Limb (tissue), 2 donors: ENCODE measurements around the gene HTRA3.

Experiments used
- DNase-seq, 2 donors: peaks; one replicate each; pipeline ENCODE4 v3.0.0-alpha.2; 2016; ENCODE audit errors: extremely low spot score in 2 of 2

The HTRA3 gene

DNA sequence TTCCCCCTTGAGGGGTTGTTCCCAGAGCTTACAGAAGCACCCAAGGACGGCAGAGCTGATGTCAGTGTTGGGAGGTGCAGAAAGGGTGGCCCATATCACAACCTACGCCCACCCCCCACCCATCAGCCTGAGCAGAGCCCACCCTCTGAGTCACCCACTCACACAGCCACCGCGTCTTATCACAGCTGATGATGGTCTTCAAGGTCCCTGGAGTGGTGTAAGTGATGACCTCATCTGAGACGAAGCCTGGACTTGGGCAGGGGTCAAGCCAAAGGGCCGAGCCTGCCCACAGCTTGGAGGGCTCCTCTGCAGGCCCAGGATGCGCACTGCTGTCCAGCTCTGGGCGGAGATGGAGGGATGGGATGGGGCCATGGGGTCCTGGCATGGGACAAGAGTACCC is 3.0 kb upstream of the HTRA3 start:
- no peak for DNase-seq

DNA sequence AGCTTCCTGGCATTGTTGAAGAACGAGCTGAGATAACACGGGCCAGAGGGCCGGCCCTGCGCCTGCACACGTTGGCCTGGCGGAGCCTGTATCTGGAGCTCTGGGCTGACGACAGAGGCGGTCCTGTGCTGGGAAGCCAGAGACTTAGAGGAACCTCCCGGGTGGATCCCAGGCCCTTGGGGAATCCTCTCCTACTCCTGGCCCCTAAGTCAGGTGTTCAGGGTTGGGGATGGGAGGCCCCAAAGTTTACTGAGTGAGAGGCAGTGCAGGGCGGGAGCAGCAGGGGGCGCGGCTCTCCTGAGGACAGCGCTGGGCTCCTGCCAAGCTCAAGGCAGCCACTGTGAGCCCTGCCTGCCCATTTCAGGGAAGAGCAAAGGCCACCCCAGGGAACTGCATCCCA is 2.5 kb upstream of the HTRA3 start:
- DNase-seq, result peak in 1 of 2 donors; percentile 65

DNA sequence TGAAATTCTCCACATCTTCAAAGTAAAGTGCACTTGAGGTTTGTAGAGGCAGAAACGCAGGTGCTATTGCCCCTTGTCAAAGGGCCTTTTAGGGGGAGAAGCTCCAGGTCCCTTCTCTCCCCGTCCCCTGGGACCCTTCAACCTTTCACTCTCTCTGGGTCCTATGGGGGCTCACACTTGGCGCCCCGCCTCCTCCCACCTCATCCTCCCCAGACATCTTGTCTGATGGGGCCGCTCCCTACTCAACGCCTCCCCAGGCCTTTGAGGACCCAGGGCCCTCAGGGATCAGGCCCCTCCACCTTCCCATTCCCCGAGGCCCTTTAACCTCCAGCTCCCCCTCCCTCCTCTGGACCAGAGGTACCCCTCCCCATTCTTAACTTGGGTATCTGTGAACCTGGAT is 1.3 kb upstream of the HTRA3 start:
- DNase-seq, result no peak

DNA sequence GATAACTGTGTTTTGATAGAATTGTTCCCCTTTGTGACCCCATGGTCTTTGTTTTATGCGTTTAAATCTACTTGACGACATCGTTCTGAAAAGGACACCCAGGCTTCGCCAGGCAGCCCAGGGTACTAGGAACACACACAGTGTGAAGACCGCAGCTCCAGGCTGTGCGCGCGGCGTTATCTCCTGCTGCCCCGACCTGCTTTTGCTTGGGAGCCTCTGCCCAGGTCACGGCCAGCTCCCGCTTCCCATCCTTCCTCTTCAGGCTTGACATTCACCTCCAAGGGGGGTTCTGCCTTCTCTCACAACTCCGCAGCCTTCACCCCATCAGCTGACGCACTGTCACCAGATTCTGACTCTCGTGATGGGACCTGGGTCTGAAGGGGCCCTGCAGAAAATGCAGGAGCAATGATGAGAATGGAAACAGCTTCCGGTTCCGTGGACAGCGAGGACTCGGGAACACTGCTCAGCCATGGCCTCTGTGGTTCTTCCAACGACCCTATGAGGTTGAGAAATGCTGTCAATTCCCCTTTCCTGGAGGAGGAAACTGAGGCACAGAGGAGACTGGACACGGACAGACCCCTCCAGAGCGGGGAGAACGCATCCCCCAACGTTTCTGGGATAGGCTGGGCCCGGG is 536 bp upstream of the HTRA3 start:
- DNase-seq, result no peak

DNA sequence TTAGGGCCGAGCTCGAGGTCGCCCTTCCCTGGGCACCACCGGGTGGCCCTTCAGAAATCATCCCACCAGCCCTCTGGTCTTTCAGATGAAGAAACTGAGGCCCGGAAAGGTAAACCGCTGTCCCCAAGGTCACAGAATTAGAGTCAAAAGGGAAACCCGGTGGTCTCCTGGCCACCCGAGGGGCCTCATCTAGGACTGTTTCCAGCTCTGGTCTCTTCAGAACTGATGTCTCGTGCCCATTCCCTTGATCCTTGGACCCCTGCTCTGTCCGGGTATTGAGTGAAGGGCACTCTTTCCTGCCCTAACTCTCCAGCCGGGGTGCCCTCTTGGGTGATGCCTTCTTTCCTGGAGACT is 841 bp downstream of the HTRA3 start:
- DNase-seq, result no peak

DNA sequence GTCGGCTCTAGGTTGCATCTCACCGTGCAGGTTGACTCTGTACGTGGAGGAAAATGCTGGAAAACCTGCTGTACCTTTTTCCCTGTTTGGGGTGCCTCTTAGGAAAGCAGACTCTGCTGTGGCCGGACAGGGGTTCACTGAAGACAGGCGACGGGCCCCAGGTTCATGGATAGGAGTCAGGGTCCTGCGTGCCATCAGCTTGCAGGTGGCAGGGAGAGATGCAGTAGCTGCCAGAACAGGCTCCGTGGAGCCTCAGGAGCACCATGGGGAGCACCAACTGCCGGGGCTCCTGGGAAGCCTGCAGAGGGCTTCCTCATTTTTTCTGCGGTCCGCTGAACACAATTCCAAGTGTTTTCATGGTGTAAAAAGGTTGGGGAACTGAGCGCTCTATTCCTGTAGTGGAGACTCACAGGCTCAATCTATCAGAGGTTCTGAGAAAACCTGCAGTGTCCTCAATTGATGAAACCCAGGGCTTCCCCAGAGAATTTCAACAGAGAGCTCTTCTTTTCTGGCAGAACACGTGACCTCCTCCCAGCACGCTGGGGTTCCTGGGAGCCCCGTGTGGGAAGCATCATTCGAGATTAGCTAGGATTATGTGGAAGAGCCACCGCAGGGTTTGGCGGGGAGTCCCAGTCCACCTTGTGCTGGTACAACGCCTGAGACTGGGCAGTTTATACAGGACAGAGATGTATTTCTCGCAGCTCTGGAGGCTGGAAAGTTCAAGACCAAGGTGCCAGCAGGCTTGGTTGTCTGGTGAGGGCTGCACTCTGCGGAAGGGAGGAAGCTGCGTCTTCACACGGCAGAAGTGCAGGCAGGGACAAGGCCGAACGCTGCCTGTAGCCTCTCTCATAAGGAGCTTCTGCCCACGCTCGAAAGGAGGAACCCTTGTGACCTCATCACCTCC is 1.6 kb downstream of the HTRA3 start:
- no peak for DNase-seq

DNA sequence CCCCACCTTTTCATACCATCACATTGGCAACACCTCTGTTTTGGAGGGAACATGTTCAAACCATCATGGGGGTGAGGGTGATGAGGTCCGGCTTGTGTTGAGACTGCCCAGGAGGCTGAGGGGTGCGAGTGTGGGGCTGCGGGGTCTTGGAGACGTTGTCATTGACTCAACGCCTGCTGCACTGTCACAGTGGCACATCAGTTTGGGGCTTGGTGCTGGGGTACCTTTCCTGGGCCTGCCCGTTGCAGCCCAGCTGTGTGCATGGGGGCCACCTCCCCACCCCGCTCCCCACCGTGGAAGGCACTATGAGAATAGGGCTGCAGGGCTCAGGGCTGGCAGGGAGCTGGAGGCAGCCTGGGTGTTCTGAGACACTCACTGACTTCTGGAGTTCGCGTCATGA is 2.3 kb downstream of the HTRA3 start:
- no peak for DNase-seq

DNA sequence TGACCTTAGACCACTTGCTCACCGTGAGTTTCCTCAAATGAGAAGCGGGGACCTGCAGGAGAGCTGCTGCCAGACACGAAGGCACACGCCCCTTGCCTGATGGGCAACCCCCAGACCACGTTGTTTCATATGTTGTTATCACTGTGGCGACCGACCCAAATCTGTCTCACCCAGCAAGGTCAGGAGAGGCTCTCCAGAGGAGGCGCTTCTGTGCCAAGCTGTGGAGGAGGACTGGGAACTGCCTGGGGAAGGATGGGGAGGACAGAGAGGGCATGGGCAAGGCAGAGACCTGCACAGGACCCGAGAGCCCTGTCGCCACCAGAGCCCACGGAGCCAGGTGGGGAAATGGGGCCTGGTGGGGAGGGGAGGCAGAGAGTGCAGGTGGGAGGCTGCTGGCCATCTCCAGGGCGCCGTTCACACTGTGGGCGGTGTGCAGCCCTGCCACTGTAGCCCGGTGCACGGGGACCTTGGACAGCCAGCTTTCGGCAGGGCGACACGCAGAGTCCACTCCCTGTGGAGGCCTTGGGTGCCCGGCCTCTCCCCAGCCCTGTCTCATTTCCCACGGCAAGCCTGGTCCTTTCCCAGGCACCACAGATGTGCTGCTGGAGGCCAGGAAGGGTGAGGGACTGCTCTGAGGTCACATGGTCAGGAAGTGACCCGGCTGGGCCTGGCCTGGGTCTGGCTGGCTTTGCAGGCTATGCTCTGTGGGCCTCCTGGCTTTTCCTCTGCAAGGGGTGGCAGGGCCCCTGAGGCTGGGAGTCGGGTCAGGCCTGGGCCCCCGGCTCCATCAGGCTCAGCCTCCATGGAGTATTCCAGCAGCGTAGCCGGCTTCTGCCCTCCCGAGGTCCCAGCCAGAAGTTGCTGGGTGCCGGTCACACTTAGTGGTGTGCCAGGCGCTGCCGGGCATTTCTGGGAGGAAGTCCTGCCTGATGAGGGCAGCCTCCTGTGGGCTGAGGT is 3.2 kb downstream of the HTRA3 start:
- DNase-seq, result no peak

DNA sequence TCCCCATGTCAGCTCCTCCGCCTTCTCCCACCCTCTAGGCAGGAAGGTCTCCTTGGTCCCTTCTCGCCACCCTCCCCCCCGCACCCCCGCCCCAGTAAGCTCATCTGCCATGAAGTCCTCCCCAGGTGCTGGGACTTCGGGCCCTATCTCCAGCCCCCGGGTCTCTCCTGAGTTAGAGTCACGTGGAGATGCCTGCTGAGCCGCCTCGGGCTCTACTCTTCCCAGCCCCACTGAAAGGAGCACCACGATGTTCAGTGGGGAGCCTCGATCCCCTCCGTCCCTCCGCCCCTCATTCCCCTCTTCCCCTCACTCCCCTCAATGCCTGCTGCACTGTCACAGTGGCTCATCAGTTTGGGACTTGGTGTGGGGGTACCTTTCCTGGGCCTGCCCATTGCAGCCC is 3.9 kb downstream of the HTRA3 start:
- DNase-seq, result no peak

DNA sequence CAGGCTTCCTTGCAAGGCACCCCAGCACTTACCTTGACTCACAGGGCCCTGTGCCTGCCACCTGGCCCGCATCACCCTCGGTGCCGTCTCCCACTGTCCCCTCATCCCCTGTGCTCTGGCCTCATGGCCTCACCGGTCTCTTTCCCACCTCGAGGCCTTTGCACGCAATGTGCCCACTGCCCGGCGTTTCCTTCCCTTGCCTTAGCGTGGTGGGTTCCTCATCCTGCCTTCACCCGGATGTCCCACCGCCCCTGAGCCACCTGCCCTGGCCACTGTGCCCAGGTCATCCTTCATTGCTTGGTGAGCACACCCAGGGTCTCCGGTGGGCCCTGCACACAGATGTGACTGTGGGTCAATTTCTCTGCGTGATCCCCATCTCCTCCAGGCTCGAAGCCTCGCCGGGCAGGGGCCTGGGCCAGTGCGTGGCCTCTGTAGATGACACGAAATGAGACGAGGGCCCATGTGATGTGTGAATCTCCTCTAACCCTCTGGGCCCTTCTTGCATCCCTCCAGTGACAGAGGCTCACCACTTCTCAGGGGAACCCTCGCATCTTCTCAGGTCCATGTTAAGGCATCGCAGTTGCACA is 4.6 kb downstream of the HTRA3 start:
- no peak for DNase-seq

DNA sequence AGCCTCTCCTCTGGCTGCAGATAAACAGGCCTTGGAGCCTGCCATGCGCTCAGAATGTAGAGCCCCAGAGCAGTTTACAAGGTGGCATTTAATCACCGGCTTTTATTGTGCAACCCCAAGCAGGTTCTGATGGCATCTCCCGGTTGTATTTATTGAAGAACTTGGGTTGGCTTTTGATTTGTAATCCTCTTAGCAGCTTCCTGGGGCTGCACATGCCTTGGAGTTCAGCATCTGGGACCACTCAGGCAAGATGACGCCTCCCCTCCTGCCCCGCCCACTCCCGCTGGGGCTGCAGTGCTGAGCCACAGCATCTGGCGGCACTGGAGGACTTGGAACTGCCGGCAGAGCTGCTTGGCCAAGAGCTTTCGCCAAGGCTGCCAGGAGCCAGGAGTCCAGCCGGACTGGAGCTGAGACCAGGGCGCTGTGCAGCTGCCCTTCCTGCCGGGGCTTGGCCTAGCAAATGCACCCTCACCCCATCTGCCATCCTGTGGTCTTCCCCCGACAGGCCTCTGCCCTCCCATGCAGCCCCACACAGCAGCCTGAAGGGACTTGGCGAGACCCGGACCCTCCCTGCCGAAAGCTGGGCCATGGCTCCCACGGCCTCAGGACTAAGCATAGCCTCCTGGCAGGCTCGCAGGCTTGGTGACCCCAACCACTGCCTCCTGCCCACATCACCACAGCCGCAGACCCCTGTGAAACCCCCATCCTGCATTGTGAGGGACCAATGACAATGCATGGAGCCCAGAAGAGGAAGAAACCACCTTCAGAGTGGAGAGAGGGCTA is 5.4 kb downstream of the HTRA3 start:
- peak; percentile 87 to 91 for DNase-seq

DNA sequence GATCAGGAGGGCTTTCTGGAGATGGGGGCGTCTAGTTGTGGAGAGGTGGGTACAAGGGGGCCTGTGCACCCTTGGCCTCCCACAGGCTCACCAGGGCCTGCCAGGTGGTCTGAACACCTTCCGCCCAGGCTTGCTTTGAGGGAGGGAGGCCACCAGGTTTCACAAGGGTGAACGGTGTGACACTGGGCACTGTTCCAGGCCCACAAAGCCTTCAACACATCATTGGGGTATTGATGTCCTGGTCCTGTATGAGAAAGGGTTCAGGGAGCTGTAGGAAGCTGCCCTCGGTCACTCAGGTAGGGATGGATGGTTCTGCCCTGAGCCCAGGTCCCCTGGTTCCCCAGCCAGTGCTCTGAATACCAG is 6.0 kb downstream of the HTRA3 start:
- no peak for DNase-seq

DNA sequence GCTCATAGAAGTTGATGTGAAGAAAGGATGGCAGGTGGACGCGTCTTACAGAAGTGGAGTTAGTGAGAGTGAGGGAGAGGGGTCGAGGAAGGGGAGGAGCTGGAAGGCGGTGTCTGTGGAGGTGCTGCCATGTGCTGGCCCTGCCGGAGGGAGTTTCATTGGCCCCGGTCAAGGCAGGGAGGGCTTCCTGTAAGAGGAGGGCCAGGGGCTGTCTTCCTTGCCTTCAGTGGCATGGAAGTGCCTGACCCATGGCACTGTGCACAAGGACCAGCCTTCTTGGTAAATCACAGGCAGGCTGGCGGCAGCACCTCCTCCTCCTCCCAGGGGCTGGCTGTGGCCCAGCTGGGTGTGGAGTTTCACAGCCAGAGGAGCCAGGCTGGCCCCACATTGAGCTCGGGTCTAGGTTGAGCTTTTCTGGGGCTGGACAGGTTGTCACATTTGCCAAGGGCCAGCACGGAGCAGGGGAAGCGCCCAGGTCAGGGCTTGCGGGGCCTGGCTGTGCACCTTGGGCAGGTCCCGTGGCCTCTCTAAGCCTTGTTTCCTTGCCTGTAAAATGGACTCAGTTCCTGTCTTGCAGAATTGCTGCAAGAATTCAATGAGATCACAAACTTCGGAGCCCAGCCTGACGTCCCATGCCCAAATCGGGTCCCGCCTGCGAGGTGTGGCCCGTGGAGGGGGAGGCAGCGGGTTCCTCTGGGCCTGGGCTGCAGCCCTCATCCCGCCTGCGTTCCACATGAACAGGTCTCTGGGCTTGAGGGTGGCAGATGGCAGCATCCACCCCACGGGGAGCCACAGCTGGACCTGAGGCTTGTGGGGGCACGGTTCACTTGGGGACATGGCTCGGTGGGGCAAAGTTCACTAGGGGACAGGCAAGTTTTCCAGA is 7.0 kb downstream of the HTRA3 start:
- DNase-seq, result peak in 1 of 2 donors; percentile 69

DNA sequence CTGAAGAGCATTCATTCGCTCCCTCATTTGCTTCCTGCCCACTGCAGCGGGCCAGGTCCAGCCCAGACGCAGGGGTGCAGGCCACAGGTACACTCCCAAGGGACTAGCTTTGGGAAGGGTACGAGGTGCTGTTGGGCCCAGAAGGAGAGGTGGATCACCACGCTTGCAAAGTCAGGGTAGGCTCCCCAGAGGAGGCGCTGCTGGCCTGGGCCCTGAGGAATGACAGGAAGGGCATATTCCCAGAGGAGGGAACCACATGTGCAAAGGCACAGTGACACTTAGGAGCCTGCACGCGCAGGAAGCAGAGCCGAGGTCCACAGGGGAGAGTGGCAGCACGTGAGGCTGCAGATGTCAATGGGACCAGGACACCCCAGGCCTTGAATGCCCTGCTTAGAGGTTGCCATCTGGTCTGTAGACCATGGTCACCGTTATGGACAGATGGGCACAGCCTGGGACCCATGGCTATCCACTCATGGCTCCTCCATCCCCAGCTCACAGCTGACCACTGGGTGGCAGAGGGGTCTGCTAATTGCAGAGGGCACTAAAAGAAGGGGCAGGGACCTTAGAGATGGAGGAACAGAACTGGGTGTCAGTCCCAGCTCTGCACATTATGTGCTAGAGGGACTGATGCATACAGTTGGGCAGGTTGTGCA is 7.9 kb downstream of the HTRA3 start:
- DNase-seq, result no peak

DNA sequence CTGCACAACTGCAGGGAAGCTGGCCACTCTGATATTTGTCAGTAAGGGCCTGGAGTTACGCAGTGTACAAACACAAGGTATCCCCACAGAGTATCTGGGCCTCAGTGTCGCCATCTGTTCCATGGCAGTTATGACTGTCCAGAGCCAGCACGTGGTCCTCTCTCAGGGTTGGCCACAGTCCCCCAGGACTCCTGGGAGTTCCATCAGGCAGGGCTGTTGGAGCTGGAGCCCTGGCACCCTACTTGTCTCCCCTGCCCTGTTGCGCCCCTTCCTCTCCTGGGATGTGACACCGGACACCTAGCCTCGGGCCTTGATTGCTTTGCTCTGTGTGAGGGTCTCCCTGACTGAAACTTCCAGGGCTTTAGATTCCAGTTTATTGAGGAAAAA is 8.4 kb downstream of the HTRA3 start:
- no peak for DNase-seq

DNA sequence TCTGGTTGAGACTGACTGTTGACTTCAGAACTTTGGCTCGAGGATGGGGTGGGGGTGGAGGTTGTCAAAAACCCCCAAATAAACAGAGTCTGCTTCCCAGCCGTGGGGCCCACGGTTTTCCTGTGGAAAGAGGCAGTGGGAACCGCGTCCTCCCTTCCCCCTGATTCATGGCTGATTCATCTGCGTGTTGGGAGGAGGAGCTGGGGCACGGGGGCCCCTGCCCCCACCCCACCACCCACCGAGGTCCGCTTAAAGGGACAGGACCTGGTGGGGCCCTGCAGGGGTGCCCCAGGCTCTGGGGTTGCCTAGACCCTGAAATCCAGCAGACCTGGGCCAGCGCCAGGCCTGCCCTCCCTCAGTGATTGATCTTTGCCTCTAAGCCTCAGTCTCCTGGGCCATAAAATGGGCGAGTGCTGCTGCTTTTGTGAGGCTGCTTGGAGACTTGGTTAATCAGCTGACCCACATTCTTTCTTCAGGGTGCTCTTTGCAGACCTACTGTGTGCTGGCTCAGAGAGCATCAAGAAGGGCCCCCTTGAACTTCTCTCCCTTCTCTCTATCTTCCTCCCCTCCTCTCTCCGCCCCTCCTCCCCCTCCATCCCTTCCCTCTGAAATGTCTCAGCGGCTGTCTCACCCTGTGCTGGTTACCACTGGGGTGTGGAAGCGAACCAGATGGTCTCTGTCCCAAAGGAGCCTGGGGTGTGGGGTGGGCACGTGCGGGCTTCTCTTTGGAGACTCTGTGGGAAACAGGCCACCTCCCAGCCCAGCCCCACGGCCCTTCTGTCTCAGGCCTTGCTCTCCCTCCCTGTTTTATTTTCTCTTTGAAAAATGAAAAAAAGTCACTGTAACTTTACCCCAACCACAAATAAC is 9.1 kb downstream of the HTRA3 start:
- peak; percentile 78 to 79 for DNase-seq

DNA sequence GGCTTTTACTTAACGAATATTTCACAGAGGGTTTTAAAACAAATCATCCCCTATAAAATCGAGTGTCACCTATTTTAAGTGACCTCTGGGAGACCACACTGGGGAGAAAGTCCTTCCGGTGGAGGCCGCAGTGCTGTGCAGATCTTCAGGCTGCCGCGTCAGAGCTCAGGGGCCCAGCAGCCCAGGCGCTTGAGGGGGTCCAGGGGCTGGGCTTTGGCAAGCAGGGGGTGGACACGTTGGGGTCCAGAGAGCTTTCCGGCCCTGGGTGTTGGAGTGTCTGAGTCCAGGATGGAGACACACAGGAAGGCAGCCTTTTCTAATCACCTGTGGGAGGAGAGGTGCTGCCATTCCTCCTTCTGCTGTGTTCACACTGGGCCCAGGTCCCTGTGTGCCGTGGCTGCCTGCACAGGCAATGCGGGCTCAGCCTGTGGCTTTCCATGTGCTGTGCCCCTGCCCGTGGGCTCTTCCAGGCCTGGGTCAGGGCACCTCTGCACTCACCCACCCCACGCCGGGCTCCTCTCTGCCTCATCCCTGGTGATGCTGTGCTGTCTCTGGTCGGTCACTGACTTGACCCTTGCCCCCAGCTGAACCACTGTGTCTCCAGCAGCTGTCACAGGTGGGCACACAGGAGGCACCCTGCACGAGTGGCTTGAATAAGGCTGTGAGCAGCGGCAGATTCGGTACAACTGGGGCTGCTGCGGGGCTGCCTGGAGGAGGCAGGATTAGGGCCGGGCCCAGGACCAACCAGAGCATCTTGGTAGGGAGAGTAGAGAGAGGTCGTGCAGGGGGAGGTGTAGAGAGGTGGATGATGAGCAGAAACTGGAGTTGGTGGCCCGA is 10.0 kb downstream of the HTRA3 start:
- DNase-seq, result no peak
